ENCODE results near the gene FCER1G.

GRCh38 chr1:161206411-161207140 lies 8.5 kb upstream of the FCER1G start:
- no peak for TF ChIP-seq CTCF (IDR thresholded peaks at IDR 0.05)
- TF ChIP-seq POLR2A (IDR thresholded peaks at IDR 0.05): no peak

Data from esophagus squamous epithelium (tissue), 4 donors.